Right lobe of liver (tissue), 4 donors: ENCODE measurements around the gene CDH4.

Experiments
- CTCF ChIP-seq, 4 donors: fragments of 200-600 bp in 3 of 4; fragments of 450-650 bp in 1 of 4; IDR thresholded peaks; one replicate each; pipeline versions ENCODE4 v1.5.1 to v1.8.0; 2016 to 2022; ENCODE audit warnings: antibody characterized with exemption in 4 of 4, mild to moderate bottlenecking in 2 of 4
- POLR2A ChIP-seq: fragments of 450-650 bp; IDR thresholded peaks from one replicate; pipeline ENCODE4 v1.6.1; 2017; ENCODE audit warnings: antibody characterized with exemption, mild to moderate bottlenecking
- donor health status: DM: no; HTN: no; CAD: no.
- donor health status: DM: no; HTN: no; CAD: no.
- donor health status: DM: no; HTN: yes; CAD: no.

DNA sequence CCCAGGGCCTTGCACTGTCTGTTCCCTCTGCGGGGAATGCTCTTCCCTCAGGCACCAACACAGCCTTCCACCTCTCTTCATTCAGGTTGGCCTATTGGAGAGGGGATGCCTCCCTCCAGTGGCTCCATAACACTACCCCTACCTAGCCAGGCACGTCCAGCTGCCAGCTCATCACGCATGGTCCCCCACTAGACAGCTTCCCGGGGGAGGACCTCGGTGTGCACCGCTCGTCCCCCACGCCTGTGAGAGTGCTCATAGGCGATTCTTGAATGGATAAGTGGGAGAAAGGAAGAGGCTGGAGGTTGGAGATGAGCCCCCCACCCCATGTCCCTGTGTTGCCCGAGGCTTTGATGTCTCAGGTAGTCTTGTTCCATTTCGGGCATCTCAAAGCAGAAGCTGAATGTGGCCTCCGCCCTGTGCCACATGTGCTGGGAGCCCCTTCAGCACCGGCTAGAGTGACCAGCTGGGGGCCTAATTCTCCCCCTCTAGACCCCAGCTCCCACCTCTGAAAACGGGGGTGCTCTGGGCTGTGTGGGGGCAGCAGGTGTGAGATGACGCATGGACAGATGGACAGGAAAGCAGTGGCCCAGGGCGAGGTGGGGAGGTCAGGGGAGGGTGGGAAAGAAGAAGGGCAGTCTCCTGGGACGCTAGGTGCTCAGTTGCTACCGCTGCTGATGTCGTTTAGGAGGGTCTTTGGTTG lies 480.6 kb downstream of the CDH4 start:
- TF ChIP-seq CTCF (IDR thresholded peaks at IDR 0.05), result no peak
- no peak for TF ChIP-seq POLR2A
